GM23338 (cell line): Measurements from ENCODE around the gene GAR1. TPM values are rescaled to one million over a fixed set of nuclear protein-coding genes. Genes with fewer than 3 reads are reported as not detected.

Experiments used
- ATAC-seq: fragments of 200-7000 bp; cut with Tn5 transposase; 3 replicates; pipeline ENCODE4 v1.9.1; 2020
- DNase-seq: peaks from one replicate; pipeline ENCODE4 v3.0.0-alpha.2; 2015; ENCODE audit warnings: low spot score
- H2AFZ ChIP-seq: fragments of 200-600 bp; sonication (generic); 2 replicates; pipeline ENCODE4 v1.8.0; 2016; ENCODE audit warnings: antibody characterized with exemption, mild to moderate bottlenecking, moderate library complexity
- H3F3A ChIP-seq: fragments of 200-600 bp; sonication (generic); replicated peaks from 2 replicates; pipeline ENCODE4 v1.8.0; 2017; ENCODE audit warnings: antibody characterized with exemption, mixed run types, low read depth
- H3K27ac ChIP-seq: fragments of 200-600 bp; sonication (generic); 2 replicates; pipeline ENCODE4 v1.6.1; 2016; ENCODE audit warnings: low read depth
- H3K27me3 ChIP-seq: fragments of 200-600 bp; sonication (generic); 2 replicates; pipeline ENCODE4 v1.8.0; 2016; ENCODE audit warnings: mild to moderate bottlenecking, mixed run types, moderate library complexity; ENCODE audit not compliant: insufficient read depth
- H3K36me3 ChIP-seq: fragments of 200-600 bp; sonication (generic); 2 replicates; pipeline ENCODE4 v1.8.0; 2016; ENCODE audit warnings: mild to moderate bottlenecking; ENCODE audit not compliant: insufficient read depth
- H3K4me1 ChIP-seq: fragments of 200-600 bp; sonication (generic); 2 replicates; pipeline ENCODE4 v1.8.0; 2016; ENCODE audit warnings: mild to moderate bottlenecking, moderate library complexity; ENCODE audit not compliant: insufficient read depth
- H3K4me2 ChIP-seq: fragments of 200-600 bp; sonication (generic); 2 replicates; pipeline ENCODE4 v1.7.1; 2017; ENCODE audit warnings: mixed run types
- H3K4me3 ChIP-seq: fragments of 200-600 bp; sonication (generic); 2 replicates; pipeline ENCODE4 v1.6.1; 2016; ENCODE audit warnings: mixed run types
- H3K79me2 ChIP-seq: fragments of 200-600 bp; sonication (generic); replicated peaks from 2 replicates; pipeline ENCODE4 v1.8.0; 2017; ENCODE audit warnings: mild to moderate bottlenecking; ENCODE audit not compliant: insufficient read depth
- H3K9me2 ChIP-seq: fragments of 200-600 bp; sonication (generic); 2 replicates; pipeline ENCODE4 v1.8.0; 2017; ENCODE audit not compliant: insufficient read depth
- H4K20me1 ChIP-seq: fragments of 200-600 bp; sonication (generic); replicated peaks from 2 replicates; pipeline ENCODE4 v1.8.0; 2017; ENCODE audit warnings: mild to moderate bottlenecking; ENCODE audit not compliant: insufficient read depth
- H3K27ac Mint-ChIP-seq: 2 replicates; pipeline ENCODE4 v1.8.0; 2020; ENCODE audit warnings: inconsistent platforms, mild to moderate bottlenecking, moderate library complexity, mixed read lengths
- H3K27me3 Mint-ChIP-seq: 3 replicates; pipeline ENCODE4 v1.8.0; 2022; ENCODE audit warnings: low read depth, mild to moderate bottlenecking, moderate library complexity, mixed read lengths, inconsistent platforms; ENCODE audit not compliant: insufficient read depth, poor library complexity
- H3K36me3 Mint-ChIP-seq: 3 replicates; pipeline ENCODE4 v1.8.0; 2021; ENCODE audit warnings: low read depth, mild to moderate bottlenecking, inconsistent platforms, moderate library complexity, mixed read lengths
- H3K4me1 Mint-ChIP-seq: 3 replicates; pipeline ENCODE4 v1.8.0; 2020; ENCODE audit warnings: mild to moderate bottlenecking, inconsistent platforms, mixed read lengths
- H3K4me3 Mint-ChIP-seq: 3 replicates; pipeline ENCODE4 v1.8.0; 2021; ENCODE audit warnings: moderate library complexity, mild to moderate bottlenecking, inconsistent platforms, mixed read lengths
- H3K9me3 Mint-ChIP-seq: 3 replicates; pipeline ENCODE4 v1.8.0; 2020; ENCODE audit warnings: moderate library complexity, mild to moderate bottlenecking, inconsistent platforms, mixed read lengths
- JUNB ChIP-seq: IDR thresholded peaks from one replicate; pipeline ENCODE4 v1.6.1; 2016; ENCODE audit warnings: antibody characterized with exemption; ENCODE audit not compliant: unreplicated experiment
- POLR2AphosphoS5 ChIP-seq: IDR thresholded peaks from 2 replicates; pipeline ENCODE4 v1.6.1; 2016; ENCODE audit warnings: antibody characterized with exemption, low read depth
- ZNF114 ChIP-seq: fragments of 250-450 bp; sonication (Bioruptor Pico); IDR thresholded peaks from 2 replicates; pipeline ENCODE4 v1.5.0; 2020; ENCODE audit warnings: mild to moderate bottlenecking, moderate library complexity
- ZNF462 ChIP-seq: fragments of 250-450 bp; sonication (Bioruptor Pico); IDR thresholded peaks from 2 replicates; pipeline ENCODE4 v1.5.0; 2020; ENCODE audit warnings: mild to moderate bottlenecking, moderate library complexity
- polyA plus RNA-seq: library from polyadenylated mRNA; unstranded; fragments of >200 nt; fragmentation: Nextera tagmentation; extraction: Ambion mirVana; gene quantifications from 2 replicates; pipeline ENCODE4 v1.2.1, GENCODE V29; 2016
- total RNA-seq: library from RNA; depleted of rRNA; stranded (reverse); fragments of >200 nt; shearing (Covaris generic); gene quantifications from 2 replicates; pipeline ENCODE4 v1.2.3, GENCODE V29; 2014
- TF ChIP-seq, protein P1 (sequence below), 2 experiments: fragments of 200-600 bp in 1 of 2; sonication (generic) in 1 of 2; conservative IDR thresholded peaks; 2 replicates each; pipeline versions ENCODE4 v1.5.1 to v1.6.1; 2016 to 2017; ENCODE audit warnings: antibody characterized with exemption in 2 of 2, low read depth in 2 of 2, mild to moderate bottlenecking in 2 of 2, moderate library complexity in 1 of 2

The GAR1 gene
- total and polyA plus RNA-seq, 2 experiments from 2014 or later = 13.8 to 98.7 TPM

DNA sequence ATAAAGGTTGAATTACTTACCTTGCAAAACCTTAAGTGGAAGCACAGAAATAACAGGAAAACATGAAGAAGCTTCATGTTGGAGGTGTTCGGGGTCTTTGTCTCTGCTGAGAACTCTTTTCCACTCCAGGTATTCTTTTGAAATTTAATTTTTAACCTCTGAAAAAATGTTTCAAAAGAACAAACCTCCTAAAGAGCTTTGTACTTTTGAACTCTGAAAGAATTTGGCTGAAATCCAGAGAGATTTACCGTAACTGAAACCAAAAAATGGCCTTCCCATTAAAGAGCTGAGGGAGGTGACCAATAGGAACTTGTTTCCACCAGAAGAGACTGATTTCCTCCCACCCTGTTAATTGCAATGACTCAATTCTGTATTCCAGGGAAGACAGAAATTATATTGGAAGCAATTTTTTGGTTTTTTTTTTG, 13.7 kb upstream of the GAR1 start, which contains the start of gene CFI (continued):
- TF ChIP-seq ZNF462 (CRISPR knock-in tag) (no peak), ZNF114 (CRISPR knock-in tag) (no peak), JUNB (no peak), POLR2AphosphoS5 (no peak)
- TF ChIP-seq, protein P1, sequence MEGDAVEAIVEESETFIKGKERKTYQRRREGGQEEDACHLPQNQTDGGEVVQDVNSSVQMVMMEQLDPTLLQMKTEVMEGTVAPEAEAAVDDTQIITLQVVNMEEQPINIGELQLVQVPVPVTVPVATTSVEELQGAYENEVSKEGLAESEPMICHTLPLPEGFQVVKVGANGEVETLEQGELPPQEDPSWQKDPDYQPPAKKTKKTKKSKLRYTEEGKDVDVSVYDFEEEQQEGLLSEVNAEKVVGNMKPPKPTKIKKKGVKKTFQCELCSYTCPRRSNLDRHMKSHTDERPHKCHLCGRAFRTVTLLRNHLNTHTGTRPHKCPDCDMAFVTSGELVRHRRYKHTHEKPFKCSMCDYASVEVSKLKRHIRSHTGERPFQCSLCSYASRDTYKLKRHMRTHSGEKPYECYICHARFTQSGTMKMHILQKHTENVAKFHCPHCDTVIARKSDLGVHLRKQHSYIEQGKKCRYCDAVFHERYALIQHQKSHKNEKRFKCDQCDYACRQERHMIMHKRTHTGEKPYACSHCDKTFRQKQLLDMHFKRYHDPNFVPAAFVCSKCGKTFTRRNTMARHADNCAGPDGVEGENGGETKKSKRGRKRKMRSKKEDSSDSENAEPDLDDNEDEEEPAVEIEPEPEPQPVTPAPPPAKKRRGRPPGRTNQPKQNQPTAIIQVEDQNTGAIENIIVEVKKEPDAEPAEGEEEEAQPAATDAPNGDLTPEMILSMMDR (conservative IDR thresholded peaks at IDR 0.05; ENCODE audit: low read depth in 2 of 2) = no peak

- Histone ChIP-seq H3K27me3 (no peaks in the 10 kb centered on the region), H3K79me2 (no peaks in the 10 kb centered on the region), H4K20me1 (no peaks in the 10 kb centered on the region), H3K27ac (no peak overlapping the region), H3K9me2 (no peaks in the 10 kb centered on the region), H2AFZ (no peak overlapping the region), H3K4me1 (no peaks in the 10 kb centered on the region), H3K4me3 (no peak overlapping the region), H3F3A (no peaks in the 10 kb centered on the region), H3K36me3 (no peaks in the 10 kb centered on the region), H3K4me2 (no peak overlapping the region)
- H3K36me3 Mint-ChIP-seq = no peaks in the 10 kb centered on the region
- no peak overlapping the region; the same call in 1 of the 2 replicates for H3K27ac Mint-ChIP-seq
- no peaks in the 10 kb centered on the region for H3K9me3 Mint-ChIP-seq
- ATAC-seq = peak; percentile 94
- H3K4me3 Mint-ChIP-seq = no peak overlapping the region
- H3K27me3 Mint-ChIP-seq = peaks cover 1% of the 10 kb centered on the region
- H3K4me1 Mint-ChIP-seq = no peaks in the 10 kb centered on the region
- DNase-seq = peak; percentile 79
- TF ChIP-seq ZNF462 (CRISPR knock-in tag) = no peak
Observed at GRCh38 chr4:109803924-109804571, 11.5 kb upstream of the GAR1 start.
